DOHH2 (cell line): ENCODE data around the gene SYT1.

Source experiments
- H3F3A ChIP-seq: fragments of 200-600 bp; sonication (generic), shearing (Covaris generic); 2 replicates; pipeline ENCODE4 v1.6.0; 2016; ENCODE audit warnings: antibody characterized with exemption, mild to moderate bottlenecking; ENCODE audit not compliant: control insufficient read depth, insufficient read depth
- H3K27ac ChIP-seq: fragments of 200-600 bp; sonication (generic); 2 replicates; pipeline ENCODE4 v1.5.1; 2014; ENCODE audit warnings: low read depth, mild to moderate bottlenecking, low read length, moderate library complexity
- H3K27me3 ChIP-seq: fragments of 200-600 bp; sonication (generic); 2 replicates; pipeline ENCODE4 v1.6.1; 2014; ENCODE audit warnings: mild to moderate bottlenecking, low read length, mixed read lengths; ENCODE audit not compliant: control insufficient read depth
- H3K36me3 ChIP-seq: fragments of 200-600 bp; sonication (generic); 2 replicates; pipeline ENCODE4 v1.6.1; 2014; ENCODE audit warnings: mild to moderate bottlenecking, low read length, moderate library complexity, mixed read lengths; ENCODE audit not compliant: control insufficient read depth
- H3K4me1 ChIP-seq: fragments of 200-600 bp; sonication (generic); 2 replicates; pipeline ENCODE4 v1.6.1; 2014; ENCODE audit warnings: mild to moderate bottlenecking, low read length, mixed read lengths; ENCODE audit not compliant: control insufficient read depth
- H3K4me2 ChIP-seq: fragments of 200-600 bp; sonication (generic); 2 replicates; pipeline ENCODE4 v1.6.0; 2014; ENCODE audit warnings: mild to moderate bottlenecking, low read length, moderate library complexity
- H3K4me3 ChIP-seq: fragments of 200-600 bp; sonication (generic); 2 replicates; pipeline ENCODE4 v1.5.1; 2014; ENCODE audit warnings: mild to moderate bottlenecking, low read length, mixed read lengths
- H3K79me2 ChIP-seq: fragments of 200-600 bp; sonication (generic); 2 replicates; pipeline ENCODE4 v1.6.1; 2014; ENCODE audit warnings: mild to moderate bottlenecking, low read length, mixed read lengths; ENCODE audit not compliant: control insufficient read depth
- H3K9me2 ChIP-seq: fragments of 200-600 bp; sonication (generic); replicated peaks from 2 replicates; pipeline ENCODE4 v1.6.1; 2014; ENCODE audit warnings: mild to moderate bottlenecking, low read length, mixed read lengths; ENCODE audit not compliant: control insufficient read depth
- H3K9me3 ChIP-seq: fragments of 200-600 bp; sonication (generic); 2 replicates; pipeline ENCODE4 v1.6.1; 2014; ENCODE audit warnings: antibody characterized with exemption, low read length, mixed read lengths; ENCODE audit not compliant: control insufficient read depth, insufficient read depth
- H4K20me1 ChIP-seq: fragments of 200-600 bp; sonication (generic); 2 replicates; pipeline ENCODE4 v1.6.0; 2014; ENCODE audit warnings: low read depth, mild to moderate bottlenecking, antibody characterized with exemption, low read length, moderate library complexity; ENCODE audit not compliant: control insufficient read depth, insufficient read depth
- EZH2phosphoT487 ChIP-seq: fragments of 200-600 bp; sonication (generic); IDR thresholded peaks from 2 replicates; pipeline ENCODE4 v1.6.1; 2017; ENCODE audit warnings: borderline replicate concordance, mild to moderate bottlenecking, antibody characterized with exemption, low read length, moderate library complexity, mixed read lengths
- TF ChIP-seq, protein P1 (sequence below): fragments of 200-600 bp; sonication (generic); IDR thresholded peaks from one replicate; pipeline ENCODE4 v1.5.1; 2014; ENCODE audit warnings: antibody characterized with exemption, mild to moderate bottlenecking, low read depth, low read length; ENCODE audit not compliant: poor library complexity, severe bottlenecking

The SYT1 gene

DNA sequence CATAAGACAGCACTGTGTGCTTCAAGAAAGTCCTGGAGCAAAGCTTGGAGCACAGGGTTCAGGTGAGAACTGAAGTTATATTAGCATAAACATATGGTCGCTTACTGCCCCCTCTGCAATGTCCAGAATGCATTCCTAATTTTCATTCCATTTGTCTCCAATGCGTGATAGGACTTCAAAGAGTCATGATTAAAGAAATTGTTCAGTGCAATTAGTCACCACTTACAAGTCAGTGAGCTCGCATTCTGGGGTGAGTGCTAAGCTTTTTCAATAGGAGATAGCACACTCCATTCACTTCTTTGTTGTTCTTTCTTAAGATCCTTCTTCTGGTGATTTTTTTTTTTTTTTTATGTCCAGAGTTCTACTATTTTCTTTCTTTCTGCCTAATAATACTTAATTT is 398.4 kb downstream of the SYT1 start:
- no peak overlapping the region for H3K4me2 ChIP-seq
- H3K4me3 ChIP-seq = no peak overlapping the region
- H3K9me3 ChIP-seq = no peaks in the 10 kb centered on the region
- H3K79me2 ChIP-seq = no peaks in the 10 kb centered on the region
- H3K27ac ChIP-seq = no peak overlapping the region
- TF ChIP-seq EZH2phosphoT487 = no peak
- TF ChIP-seq, protein P1, sequence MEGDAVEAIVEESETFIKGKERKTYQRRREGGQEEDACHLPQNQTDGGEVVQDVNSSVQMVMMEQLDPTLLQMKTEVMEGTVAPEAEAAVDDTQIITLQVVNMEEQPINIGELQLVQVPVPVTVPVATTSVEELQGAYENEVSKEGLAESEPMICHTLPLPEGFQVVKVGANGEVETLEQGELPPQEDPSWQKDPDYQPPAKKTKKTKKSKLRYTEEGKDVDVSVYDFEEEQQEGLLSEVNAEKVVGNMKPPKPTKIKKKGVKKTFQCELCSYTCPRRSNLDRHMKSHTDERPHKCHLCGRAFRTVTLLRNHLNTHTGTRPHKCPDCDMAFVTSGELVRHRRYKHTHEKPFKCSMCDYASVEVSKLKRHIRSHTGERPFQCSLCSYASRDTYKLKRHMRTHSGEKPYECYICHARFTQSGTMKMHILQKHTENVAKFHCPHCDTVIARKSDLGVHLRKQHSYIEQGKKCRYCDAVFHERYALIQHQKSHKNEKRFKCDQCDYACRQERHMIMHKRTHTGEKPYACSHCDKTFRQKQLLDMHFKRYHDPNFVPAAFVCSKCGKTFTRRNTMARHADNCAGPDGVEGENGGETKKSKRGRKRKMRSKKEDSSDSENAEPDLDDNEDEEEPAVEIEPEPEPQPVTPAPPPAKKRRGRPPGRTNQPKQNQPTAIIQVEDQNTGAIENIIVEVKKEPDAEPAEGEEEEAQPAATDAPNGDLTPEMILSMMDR = no peak
- H4K20me1 ChIP-seq = no peaks in the 10 kb centered on the region
- H3K36me3 ChIP-seq = no peaks in the 10 kb centered on the region
- H3K27me3 ChIP-seq = no peaks in the 10 kb centered on the region
- H3K9me2 ChIP-seq = no peaks in the 10 kb centered on the region
- no peaks in the 10 kb centered on the region for H3F3A ChIP-seq
- no peaks in the 10 kb centered on the region for H3K4me1 ChIP-seq

DNA sequence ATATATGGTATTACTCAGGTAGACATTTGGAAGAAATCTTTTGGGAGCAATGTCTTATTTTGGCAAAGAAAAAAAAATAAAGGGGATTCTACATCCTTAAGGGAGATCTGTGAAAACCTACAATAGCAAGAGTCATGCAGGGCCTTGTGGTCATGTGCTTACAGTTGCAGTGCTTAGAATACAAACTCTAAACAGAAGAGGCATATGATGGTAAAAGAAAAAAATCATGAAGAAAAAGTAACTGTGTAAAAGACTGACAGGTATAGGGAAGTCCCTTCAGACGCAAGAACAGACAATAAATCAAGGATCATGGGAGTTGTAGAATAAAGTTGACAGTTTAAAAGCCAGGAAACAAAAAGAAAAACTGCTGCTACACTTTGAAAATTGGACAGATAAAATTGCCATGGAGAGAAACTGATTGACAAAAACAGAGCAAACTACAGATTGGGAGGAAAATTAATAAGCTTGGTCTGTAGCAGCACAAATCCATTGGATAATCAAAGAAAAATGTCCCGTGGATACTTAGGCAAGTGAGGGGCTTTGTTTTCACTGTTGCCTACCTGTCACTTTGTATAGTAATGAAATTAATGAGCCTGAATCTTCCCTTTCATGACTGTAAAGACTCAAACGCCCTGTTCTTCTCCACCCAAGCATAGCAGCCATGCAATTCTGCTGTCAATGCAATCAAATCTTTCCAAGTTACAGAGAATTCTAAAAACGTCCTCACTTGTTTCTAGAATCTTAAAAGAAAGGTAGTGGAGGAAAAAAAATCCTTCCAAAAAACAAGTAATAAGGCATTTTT is 402.0 kb downstream of the SYT1 start:
- H3K9me3 ChIP-seq = no peaks in the 10 kb centered on the region
- H3K4me3 ChIP-seq = no peak overlapping the region
- H3K79me2 ChIP-seq = no peaks in the 10 kb centered on the region
- no peak overlapping the region for H3K27ac ChIP-seq
- H4K20me1 ChIP-seq = no peaks in the 10 kb centered on the region
- no peaks in the 10 kb centered on the region for H3K27me3 ChIP-seq
- TF ChIP-seq EZH2phosphoT487 = no peak
- TF ChIP-seq, protein P1 = no peak
- no peaks in the 10 kb centered on the region for H3K9me2 ChIP-seq
- H3K4me2 ChIP-seq = no peak overlapping the region
- H3F3A ChIP-seq = no peaks in the 10 kb centered on the region
- H3K36me3 ChIP-seq = no peaks in the 10 kb centered on the region
- no peaks in the 10 kb centered on the region for H3K4me1 ChIP-seq

DNA sequence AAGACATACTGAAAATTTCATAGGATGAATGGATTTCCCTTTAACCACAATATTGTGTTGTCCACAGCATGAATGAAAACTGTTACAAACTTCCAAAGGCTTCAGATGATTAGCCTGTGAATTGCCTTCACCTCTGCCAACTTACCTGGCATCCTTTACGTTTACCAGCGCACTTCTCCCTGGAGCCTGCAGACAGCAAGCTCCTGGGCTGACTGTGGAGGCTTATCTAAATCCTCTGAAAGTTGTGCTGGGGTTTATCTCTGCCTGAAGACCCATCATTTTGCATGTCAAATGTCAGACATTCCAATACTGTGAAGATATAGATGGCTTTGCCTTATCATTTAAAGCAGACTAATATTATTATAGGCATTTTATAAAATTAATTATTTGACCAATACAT is 403.0 kb downstream of the SYT1 start:
- no peak overlapping the region for H3K4me3 ChIP-seq
- no peaks in the 10 kb centered on the region for H3K9me2 ChIP-seq
- H3K36me3 ChIP-seq = no peaks in the 10 kb centered on the region
- H3K4me1 ChIP-seq = no peaks in the 10 kb centered on the region
- no peaks in the 10 kb centered on the region for H4K20me1 ChIP-seq
- no peaks in the 10 kb centered on the region for H3K9me3 ChIP-seq
- no peaks in the 10 kb centered on the region for H3K27me3 ChIP-seq
- no peak overlapping the region for H3K4me2 ChIP-seq
- no peaks in the 10 kb centered on the region for H3K79me2 ChIP-seq
- no peak overlapping the region for H3K27ac ChIP-seq
- no peaks in the 10 kb centered on the region for H3F3A ChIP-seq
- no peak for TF ChIP-seq EZH2phosphoT487
- TF ChIP-seq, protein P1 = no peak
